Bronchial epithelial cell (primary cell): ENCODE results near the gene SLC10A7. TPM values are rescaled to one million over a fixed set of nuclear protein-coding genes. Genes with fewer than 3 reads are reported as not detected.

Source experiments
- DNase-seq: peaks from one replicate; pipeline ENCODE4 v3.0.0-alpha.2; 2010; ENCODE audit warnings: low read depth
- FAIRE-seq: peaks from 2 replicates; lab custom pipeline; 2011; peaks lifted over from hg19 to GRCh38; lab: Jason Lieb, UNC
- H3K27me3 ChIP-seq: 2 replicates; pipeline ENCODE4 v1.5.1; 2011; ENCODE audit warnings: low read length; ENCODE audit not compliant: control insufficient read depth, insufficient read depth
- H3K36me3 ChIP-seq: 2 replicates; pipeline ENCODE4 v1.5.1; 2011; ENCODE audit warnings: low read length; ENCODE audit not compliant: control insufficient read depth, insufficient read depth
- H3K4me3 ChIP-seq: 2 replicates; pipeline ENCODE4 v1.5.1; 2011; ENCODE audit warnings: mild to moderate bottlenecking, low read depth, low read length, control low read depth
- total RNA-seq: library from RNA; depleted of rRNA; stranded (reverse); fragments of >200 nt; gene quantifications from 2 replicates; pipeline ENCODE4 v1.2.1, GENCODE V29; 2014
- TF ChIP-seq, protein P1 (sequence below): IDR thresholded peaks from 2 replicates; pipeline ENCODE4 v1.5.1; 2011; ENCODE audit warnings: mild to moderate bottlenecking, moderate library complexity, low read length, control low read depth, inconsistent platforms; ENCODE audit not compliant: insufficient read depth, severe bottlenecking

Gene SLC10A7
- total RNA-seq, 1 donor from 2014 or later, result 7.4 TPM

DNA sequence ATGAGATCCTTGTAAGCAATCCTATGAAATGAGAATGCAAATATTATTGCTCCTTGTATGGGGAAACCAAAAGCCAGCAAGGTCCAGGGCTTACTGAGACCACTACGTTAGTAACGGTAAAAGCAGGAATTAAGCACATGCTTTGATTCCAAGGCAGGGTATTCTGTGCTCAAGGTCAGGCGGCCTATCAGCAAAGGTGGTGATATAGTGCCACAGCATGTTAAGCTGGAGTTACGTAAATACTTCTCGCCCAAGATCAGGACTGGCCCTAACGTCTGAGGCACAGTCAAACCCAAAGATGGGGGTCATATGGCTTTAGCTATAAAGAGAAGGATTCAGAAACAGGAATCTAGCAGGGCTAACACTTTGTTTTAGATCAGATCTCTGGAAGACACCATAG lies 27.6 kb downstream of the SLC10A7 start:
- Histone ChIP-seq H3K36me3 (no peaks in the 10 kb centered on the region), H3K4me3 (no peak overlapping the region), H3K27me3 (no peaks in the 10 kb centered on the region)
- FAIRE-seq, result no peak
- no peak for DNase-seq
- TF ChIP-seq, protein P1, sequence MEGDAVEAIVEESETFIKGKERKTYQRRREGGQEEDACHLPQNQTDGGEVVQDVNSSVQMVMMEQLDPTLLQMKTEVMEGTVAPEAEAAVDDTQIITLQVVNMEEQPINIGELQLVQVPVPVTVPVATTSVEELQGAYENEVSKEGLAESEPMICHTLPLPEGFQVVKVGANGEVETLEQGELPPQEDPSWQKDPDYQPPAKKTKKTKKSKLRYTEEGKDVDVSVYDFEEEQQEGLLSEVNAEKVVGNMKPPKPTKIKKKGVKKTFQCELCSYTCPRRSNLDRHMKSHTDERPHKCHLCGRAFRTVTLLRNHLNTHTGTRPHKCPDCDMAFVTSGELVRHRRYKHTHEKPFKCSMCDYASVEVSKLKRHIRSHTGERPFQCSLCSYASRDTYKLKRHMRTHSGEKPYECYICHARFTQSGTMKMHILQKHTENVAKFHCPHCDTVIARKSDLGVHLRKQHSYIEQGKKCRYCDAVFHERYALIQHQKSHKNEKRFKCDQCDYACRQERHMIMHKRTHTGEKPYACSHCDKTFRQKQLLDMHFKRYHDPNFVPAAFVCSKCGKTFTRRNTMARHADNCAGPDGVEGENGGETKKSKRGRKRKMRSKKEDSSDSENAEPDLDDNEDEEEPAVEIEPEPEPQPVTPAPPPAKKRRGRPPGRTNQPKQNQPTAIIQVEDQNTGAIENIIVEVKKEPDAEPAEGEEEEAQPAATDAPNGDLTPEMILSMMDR, result no peak

DNA sequence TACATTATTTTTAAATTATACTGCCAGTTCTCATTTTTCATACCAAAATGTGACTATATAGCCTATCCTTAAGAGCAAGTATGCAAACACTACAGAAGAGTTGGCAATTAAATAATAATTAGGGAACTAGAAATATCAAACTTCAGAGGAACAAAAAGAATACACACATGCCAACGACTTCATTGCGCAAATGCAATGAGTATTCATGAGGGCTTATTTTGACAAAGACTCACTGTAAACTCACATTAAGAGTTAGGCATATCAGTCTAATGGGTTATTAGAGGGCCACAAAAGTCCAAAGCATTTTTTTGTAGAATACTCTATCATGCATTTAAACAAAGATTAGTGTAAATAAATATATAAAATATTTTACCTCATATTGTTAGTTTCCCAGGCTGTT lies 31.6 kb downstream of the SLC10A7 start:
- no peak overlapping the region for H3K4me3 ChIP-seq
- TF ChIP-seq, protein P1, result no peak
- no peaks in the 10 kb centered on the region for H3K27me3 ChIP-seq
- FAIRE-seq, result no peak
- no peaks in the 10 kb centered on the region for H3K36me3 ChIP-seq
- DNase-seq, result no peak

DNA sequence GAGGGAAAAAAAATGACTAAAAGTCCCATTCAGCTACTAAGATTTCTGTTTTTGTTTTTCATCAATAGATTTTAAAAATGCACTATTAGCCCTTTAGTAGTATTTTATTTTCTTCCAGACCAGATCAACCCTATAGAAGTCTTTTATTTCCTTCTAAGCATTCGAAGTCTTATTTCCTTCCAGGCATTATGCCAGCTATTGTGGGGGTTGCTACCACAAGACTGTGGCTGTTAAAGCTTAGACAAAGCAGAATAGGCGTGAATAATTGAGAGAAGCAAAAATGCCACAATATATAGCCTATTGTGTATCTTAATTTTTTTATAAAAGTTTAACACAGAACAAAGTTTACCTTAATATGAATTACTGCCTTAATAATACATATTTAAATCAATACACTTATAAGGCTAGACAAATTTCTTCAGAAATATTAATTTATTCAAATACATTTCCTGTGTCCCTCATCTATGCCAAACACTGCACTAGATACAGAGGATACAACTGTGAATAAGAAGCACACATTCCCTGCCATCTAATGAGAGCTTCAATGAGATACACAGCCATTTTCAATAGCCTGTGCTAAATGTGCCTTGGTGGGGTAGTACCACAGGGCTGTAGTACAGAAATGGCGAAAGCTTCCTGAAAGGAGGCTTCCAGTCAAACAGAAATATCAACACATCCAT lies 33.1 kb downstream of the SLC10A7 start:
- Histone ChIP-seq H3K4me3 (no peak overlapping the region), H3K27me3 (no peaks in the 10 kb centered on the region), H3K36me3 (no peaks in the 10 kb centered on the region)
- TF ChIP-seq, protein P1, result no peak
- no peak for DNase-seq
- FAIRE-seq, result no peak

DNA sequence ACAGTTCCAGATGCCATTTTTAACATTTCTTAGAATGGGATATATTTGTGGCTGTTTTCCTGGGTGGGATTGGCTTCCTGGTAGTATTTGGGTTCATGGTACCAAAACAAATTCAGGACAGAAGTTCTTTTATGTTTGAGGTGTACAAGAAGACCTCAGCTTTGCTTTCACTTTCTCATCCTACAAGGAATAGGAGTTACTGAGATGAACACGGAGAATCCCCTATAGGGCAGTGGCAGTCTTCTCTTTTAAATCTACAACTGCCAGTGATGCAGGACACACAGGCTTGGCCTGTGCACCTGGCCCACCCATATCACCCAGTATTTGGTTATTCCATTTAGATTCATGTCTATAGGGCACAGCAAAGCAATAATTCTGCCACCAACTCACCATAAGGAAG lies 35.2 kb downstream of the SLC10A7 start:
- no peak for FAIRE-seq
- no peak overlapping the region for H3K4me3 ChIP-seq
- H3K27me3 ChIP-seq, result no peaks in the 10 kb centered on the region

DNA sequence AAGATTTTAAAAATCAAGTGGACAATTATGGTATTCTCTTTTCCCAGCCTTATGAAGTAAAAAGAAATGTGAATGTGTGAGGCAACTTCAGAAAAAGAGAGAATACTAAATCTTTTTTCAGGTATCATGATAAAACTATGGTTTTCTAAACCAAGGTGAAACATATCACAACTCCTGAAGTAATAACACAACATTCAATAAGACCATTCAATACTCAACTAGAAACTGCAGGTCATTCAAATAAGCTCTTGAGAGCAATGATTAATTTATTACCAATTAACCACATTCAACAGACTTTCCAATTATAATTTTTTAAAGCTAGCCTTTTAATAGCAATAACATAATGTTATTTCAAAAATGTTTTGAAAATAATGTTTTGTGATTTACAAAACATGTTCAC lies 35.8 kb downstream of the SLC10A7 start:
- Histone ChIP-seq H3K36me3 (no peaks in the 10 kb centered on the region), H3K4me3 (no peak overlapping the region), H3K27me3 (no peaks in the 10 kb centered on the region)
- DNase-seq, result no peak
- FAIRE-seq, result no peak
- TF ChIP-seq, protein P1, result no peak

More for the DNA sequence above, 35.2 kb downstream of the SLC10A7 start:
- H3K36me3 ChIP-seq, result no peaks in the 10 kb centered on the region
- no peak for DNase-seq
- TF ChIP-seq, protein P1, result no peak

DNA sequence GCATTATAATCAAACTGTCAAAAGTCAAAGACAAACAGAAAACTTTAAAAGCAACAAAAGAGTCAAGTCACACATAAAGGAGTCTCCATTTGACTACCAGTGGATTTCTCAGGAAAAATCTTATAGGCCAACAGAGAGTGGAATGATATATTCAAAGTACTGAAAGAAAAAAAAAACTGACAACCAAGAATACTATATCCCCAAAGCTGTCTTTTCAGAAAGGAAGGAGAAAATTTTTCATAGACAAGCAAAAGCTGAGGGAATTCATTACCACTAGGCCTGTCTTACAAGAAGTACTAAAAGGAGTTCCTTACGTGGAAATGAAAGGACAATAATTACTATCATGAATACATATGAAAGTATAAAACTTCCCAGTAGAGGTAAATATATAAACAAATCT lies 39.0 kb downstream of the SLC10A7 start:
- no peaks in the 10 kb centered on the region for H3K27me3 ChIP-seq
- no peak overlapping the region for H3K4me3 ChIP-seq
- no peak for DNase-seq
- no peak for FAIRE-seq
- no peaks in the 10 kb centered on the region for H3K36me3 ChIP-seq
- TF ChIP-seq, protein P1, result no peak
